ENCODE results near the gene CLIC4.
"Not testable (repeated sequence)": the region's sequence is repeated elsewhere in the genome, so short reads cannot be mapped to it uniquely, and the experiment has no call there.

The CLIC4 gene

DNA sequence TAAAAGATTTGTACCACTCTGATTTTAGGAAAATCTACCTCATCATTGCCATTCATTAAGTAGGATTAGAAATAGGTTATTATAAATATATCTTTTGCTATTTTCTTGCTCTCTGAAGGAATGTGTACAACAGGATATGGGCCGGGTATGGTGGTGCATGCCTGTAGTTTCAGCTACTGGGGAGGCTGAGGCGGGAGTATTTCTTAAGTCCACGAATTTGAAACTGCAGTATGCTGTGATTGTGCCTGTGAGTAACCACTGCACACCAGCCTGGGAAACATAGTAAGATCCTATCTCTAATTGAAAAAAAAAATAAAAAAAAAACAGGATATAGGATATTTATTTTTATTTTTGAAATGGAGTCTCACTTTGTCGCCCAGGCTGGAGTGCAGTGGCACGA is 50.0 kb downstream of the CLIC4 start:
- DNase-seq (ENCODE audit: insufficient read length, low spot score) (no peak), FAIRE-seq (no peak)
- TF ChIP-seq, protein P1, sequence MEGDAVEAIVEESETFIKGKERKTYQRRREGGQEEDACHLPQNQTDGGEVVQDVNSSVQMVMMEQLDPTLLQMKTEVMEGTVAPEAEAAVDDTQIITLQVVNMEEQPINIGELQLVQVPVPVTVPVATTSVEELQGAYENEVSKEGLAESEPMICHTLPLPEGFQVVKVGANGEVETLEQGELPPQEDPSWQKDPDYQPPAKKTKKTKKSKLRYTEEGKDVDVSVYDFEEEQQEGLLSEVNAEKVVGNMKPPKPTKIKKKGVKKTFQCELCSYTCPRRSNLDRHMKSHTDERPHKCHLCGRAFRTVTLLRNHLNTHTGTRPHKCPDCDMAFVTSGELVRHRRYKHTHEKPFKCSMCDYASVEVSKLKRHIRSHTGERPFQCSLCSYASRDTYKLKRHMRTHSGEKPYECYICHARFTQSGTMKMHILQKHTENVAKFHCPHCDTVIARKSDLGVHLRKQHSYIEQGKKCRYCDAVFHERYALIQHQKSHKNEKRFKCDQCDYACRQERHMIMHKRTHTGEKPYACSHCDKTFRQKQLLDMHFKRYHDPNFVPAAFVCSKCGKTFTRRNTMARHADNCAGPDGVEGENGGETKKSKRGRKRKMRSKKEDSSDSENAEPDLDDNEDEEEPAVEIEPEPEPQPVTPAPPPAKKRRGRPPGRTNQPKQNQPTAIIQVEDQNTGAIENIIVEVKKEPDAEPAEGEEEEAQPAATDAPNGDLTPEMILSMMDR (IDR thresholded peaks at IDR 0.05; ENCODE audit: insufficient read depth, missing control alignments) = no peak

DNA sequence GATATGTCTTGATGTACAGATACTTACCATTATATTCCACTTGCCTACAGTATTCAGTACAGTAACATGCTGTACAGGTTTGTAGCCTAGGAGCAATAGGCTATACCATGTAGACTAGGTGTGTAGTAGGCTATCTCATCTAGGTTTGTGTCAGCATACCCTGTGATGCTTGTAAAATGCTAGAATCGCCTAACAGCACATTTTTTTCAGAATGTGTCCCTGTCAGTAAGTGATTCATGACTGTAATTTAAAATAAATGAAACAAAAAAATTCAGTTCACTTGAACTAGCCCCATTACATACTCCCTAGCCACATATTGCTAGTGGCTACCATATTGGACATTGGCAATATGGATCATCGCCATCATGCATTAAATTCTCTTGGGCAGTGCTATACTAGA is 51.3 kb downstream of the CLIC4 start:
- DNase-seq (ENCODE audit: insufficient read length, low spot score) (no peak), FAIRE-seq (no peak)
- TF ChIP-seq, protein P1 (IDR thresholded peaks at IDR 0.05; ENCODE audit: insufficient read depth, missing control alignments) = no peak

DNA sequence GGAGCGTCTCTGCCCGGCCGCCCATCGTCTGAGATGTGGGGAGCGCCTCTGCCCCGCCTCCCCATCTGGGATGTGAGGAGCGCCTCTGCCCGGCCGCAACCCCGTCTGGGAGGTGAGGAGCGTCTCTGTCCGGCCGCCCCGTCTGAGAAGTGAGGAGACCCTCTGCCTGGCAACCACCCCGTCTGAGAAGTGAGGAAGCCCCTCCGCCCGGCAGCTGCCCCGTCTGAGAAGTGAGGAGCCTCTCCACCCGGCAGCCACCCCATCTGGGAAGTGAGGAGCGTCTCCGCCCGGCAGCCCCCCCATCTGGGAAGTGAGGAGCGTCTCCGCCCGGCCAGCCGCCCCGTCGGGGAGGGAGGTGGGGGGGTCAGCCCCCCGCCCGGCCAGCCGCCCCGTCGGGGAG is 54.0 kb downstream of the CLIC4 start:
- not testable (repeated sequence) for FAIRE-seq; DNase-seq (ENCODE audit: insufficient read length, low spot score)

DNA sequence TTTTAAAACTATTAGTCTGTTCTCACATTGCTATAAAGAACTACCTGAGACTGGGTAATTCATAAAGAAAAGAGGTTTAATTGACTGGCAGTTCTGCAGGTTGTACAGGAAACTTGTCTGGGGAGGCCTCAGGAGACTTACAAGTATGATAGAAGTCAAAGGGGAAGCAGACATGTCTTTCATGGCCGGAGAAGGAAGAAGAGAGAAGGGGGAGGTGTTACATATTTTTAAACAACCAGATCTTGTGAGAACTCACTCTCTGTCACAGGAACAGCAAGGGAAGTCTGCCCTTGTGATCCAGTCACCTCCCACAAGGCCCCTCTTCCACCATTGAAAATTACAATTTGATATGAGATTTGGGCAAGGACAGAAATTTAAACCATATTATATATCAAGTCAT is 55.9 kb downstream of the CLIC4 start:
- TF ChIP-seq, protein P1 (IDR thresholded peaks at IDR 0.05; ENCODE audit: insufficient read depth, missing control alignments) = no peak
- FAIRE-seq = no peak
- no peak for DNase-seq (ENCODE audit: insufficient read length, low spot score)

DNA sequence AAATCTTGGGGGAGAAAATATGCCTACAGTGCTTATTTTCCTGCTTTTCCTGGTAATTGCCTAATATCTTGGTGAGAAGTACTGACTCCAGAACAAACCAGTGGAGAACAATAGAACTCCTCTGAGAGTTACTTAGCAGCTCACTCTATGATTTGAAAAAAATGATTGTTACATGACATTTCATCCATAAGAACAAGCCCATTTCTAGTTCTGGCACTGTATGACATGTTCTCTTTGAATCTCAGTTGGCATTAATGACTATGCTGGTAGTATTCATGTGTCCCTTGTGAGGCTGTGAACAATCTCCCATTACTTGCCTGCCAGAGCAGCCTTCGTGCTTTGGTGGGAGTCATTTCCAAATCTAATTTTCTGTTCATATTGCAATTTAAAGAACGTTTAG is 58.0 kb downstream of the CLIC4 start:
- FAIRE-seq (no peak), DNase-seq (ENCODE audit: insufficient read length, low spot score) (no peak)
- TF ChIP-seq, protein P1 (IDR thresholded peaks at IDR 0.05; ENCODE audit: insufficient read depth, missing control alignments) = no peak

DNA sequence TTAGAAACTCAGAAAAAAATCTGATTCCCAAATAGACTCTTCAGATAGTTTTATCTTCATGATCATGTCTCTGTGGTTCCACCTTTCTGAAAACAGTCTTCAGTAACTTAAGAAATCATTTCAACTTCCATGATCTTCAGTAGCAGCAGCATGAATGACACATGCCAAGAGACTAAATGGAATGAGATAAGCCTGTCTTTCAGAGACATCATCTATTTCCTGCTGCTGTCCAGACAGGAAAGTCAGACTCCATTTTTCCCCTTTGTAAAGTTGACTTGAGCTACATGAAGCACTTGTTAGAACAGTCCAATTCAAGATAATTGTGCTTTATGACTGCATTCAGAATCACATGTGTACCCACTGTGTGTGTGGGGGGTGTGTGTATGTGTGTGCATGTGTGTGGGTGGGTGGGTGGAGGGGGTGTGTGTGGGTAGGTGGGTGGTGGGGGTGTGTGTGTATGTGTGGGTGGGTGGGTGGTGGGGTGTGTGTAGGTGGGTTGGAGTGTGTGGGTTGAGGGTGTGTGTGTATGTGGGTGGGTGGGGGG is 58.8 kb downstream of the CLIC4 start:
- FAIRE-seq (no peak), DNase-seq (ENCODE audit: insufficient read length, low spot score) (no peak)
- TF ChIP-seq, protein P1 (IDR thresholded peaks at IDR 0.05; ENCODE audit: insufficient read depth, missing control alignments) = no peak

DNA sequence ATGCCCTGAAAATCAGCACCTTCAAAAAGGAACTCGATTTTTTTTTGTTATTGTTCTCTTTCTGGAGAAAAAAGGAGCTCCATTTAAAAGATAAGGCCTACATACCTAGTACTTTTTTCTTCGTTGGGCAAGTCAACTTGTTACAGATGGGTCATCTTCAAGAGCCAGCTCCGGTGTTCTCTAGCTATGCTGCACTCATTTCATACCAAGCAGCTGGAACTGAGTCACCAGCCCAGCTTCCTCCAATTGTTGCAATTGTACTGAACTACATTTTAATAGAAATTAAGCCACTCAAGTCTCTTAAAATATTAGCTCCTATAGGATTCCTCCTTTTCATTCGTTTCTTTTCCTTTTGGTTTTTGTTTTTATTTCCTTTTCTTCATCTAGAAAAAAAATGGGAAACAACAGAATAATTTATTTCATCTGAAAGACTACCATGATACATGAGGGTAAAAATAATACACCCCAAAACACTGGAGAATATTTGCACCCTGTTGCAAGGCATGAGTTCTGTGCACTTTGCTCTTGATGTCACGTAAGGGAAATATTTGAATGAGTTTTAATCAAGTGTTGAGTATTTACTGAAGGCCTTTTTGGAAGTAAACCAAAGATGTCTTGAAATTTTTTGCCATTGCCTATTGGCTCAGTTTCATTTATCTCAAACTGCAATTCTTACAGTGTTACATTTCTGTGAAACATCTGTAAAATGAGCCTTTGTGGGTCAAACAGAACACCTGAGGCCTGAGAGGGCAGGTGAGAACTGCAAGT is 60.5 kb downstream of the CLIC4 start:
- no peak for FAIRE-seq
- no peak for DNase-seq (ENCODE audit: insufficient read length, low spot score)
- TF ChIP-seq, protein P1 (IDR thresholded peaks at IDR 0.05; ENCODE audit: insufficient read depth, missing control alignments) = no peak
